Breast epithelium (tissue), 3 donors: ENCODE measurements around the gene ITPKB.

Source experiments
- CTCF ChIP-seq, 3 donors: fragments of 450-650 bp; IDR thresholded peaks; one replicate each; pipeline ENCODE4 v1.5.1; 2016 to 2017; ENCODE audit warnings: antibody characterized with exemption in 3 of 3, mild to moderate bottlenecking in 3 of 3, moderate library complexity in 3 of 3
- POLR2A ChIP-seq: fragments of 450-650 bp; IDR thresholded peaks from one replicate; pipeline ENCODE4 v1.6.1; 2016; ENCODE audit warnings: antibody characterized with exemption, mild to moderate bottlenecking, moderate library complexity

GRCh38 chr1:226642421-226642820 is 96.7 kb downstream of the ITPKB start:
- no peak for TF ChIP-seq CTCF (IDR thresholded peaks at IDR 0.05)
- no peak for TF ChIP-seq POLR2A
